ENCODE measurements around the gene PALLD. TPM values are rescaled to one million over a fixed set of nuclear protein-coding genes. Genes with fewer than 3 reads are reported as not detected.
"Not testable (repeated sequence)": the region's sequence is repeated elsewhere in the genome, so short reads cannot be mapped to it uniquely, and the experiment has no call there.

PALLD gene
- total RNA-seq, 1 donor from 2014 or later = 8.9 TPM

DNA sequence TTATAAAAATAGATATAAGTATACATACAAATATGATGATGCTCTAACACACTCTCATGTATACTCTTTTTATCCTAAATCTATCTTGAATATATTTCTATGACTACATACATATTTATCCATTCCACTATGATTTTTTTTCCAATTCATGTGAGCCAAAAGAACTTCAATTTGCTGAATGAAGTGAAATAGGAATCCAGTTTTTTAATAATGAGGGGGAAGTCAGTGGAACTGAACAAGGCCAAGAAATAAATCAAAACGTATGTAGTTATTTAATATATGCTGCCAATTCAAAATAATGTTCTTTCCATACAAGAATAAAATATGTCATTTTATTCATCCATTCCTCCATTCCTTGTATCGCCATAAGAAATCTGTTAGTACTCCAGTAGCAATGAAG, 6.1 kb upstream of the PALLD start:
- ATAC-seq = no peak
- no peak for DNase-seq (ENCODE audit: low spot score)

DNA sequence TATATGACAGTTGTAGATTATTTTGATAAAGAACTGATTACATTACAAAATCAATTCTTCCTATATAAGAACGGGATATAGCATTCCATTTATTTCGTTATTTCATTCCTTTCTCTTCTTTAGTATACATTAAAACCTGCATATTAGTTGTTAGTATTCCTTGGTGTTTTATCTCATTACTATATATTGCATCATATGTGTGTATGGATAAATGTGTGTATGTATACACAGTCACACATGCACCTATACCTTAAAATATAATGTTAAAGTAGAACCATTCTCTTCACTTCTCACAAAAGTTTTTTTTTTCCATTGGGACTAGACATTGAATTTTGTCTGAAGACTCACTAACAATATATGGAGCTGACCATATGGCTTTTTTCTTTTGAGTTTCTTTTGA, 5.3 kb upstream of the PALLD start:
- no peak for DNase-seq (ENCODE audit: low spot score)
- ATAC-seq = no peak

DNA sequence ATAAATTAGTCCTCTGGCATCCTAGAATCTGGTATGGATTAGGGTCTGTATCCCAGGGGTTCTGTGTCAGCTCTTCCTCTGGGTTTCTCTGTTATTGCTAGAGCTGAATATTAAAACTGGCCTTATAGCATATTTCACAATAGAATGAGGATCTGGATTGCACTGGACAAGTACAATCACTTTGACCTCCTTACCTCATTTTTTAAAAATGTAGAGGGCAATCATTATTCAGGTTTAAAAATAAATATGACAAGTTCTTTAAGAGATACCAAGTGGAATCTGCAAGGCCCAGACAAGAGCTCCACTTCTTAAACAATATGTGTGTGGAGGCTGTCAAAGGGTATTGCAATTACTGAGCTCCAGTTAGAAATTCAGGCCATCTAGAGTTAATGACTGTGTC, 1.4 kb downstream of the PALLD start:
- ATAC-seq = peak; percentile 48
- no peak for DNase-seq (ENCODE audit: low spot score)

DNA sequence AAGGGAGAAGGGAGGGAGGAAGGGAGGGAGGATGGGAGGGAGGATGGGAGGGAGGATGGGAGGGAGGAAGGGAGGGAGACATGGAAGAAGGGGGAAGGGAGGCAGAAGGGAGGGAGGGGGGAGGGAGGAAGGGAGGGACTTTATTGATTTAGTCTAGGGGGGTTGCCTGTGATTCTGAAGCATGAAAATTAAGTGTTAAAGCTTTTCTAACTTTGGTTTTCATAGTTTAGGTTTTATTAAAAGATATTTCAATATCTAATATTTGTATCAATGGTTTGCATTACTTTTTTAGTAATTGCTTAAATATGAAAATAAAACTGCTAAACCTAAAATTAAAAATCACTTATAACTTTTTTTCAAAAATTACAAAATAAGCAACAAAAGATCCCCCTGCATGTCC, 2.4 kb downstream of the PALLD start:
- no peak for ATAC-seq
- DNase-seq (ENCODE audit: low spot score) = no peak

DNA sequence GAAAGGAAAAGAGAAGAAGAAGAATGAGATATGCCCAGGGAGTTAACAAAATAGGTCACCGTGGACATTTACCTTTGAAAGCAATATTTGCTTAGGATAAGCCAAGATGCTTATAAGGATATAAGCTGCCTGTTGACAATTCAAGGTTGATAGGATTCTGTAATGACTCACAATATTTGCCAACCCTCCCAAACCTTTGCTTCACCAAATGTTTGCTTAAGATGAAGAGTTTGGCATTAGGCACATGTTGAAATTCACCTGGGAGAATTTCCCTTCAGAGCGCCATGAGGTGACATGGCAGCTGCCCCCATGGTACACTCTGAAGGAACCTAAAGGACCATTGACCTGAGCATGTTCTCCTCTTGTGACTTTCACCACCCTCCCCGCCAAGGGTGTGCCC, 4.6 kb downstream of the PALLD start:
- DNase-seq (ENCODE audit: low spot score) = no peak
- ATAC-seq = peak; percentile 91

DNA sequence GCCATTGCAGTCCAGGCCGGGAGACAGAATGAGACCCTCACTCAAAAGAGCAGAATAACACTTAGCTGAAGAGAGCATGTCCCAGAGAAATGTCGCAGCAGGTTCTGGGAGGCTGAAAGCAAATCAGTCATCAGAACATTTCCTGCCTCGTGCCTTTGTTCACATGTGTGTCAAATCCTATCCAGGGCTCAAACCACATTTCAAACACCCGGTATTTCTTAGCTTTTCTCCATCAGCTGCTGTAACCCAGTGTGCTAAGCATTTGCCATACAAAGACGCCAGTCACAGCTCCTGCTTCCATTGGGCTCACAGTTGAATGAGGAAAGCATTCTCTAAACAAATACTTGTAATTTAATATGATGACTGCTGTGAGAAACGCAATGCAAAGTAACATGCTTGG, 6.0 kb downstream of the PALLD start:
- ATAC-seq (no peak), DNase-seq (ENCODE audit: low spot score) (no peak)

DNA sequence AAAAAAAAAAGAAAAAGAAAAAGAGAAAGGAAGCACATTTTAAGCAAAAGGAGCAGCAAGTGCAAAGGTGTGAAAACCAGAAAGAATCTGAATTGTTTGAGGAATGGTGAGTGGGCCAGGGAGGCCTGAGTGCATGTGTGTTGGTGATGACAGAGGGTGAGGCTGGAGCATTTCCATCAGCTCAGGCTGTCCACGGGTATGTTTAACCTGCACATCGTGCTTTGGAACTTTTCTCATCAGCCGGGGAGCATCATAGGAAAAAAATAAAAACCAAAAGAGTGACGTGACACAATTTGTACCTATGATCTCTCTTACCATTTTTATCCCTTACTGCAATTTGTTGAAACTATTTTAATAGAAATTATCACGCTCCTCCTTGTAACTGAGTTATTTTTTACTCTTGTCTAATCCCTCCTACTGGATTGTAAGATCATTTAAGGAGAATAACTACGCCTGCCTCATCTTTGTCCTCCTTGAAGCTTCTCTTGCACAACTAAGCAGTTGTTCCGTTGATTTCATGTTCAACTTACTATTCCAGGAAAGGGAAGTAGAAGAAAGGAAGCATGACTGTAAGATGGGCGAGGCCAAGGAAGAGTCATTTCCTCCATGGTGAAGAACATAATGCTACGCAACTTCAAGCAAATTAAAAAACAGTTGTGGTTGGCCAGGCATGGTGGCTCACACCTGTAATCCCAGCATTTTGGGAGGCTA, 7.0 kb downstream of the PALLD start:
- ATAC-seq = peak; percentile 38

DNA sequence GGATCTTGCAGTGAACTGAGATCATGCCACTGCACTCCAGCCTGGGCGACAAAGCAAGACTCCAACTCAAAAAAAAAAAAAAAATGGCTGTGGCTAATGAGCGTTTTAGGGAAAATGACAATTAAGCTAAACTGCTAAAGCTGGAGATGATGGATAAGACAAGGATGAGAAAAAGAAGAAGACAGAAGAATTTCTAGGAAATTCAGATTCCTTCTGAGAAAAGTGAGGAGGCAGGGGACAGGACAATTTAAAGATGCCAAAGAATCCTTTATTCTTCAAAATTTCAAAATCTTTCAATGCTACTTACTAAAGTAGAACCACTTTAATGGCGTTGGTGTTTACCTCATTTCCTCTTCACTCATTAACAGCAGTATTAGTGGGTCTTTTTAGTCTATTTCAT, 7.7 kb downstream of the PALLD start:
- DNase-seq (ENCODE audit: low spot score) (no peak), ATAC-seq (no peak)

More for the DNA sequence above, 7.0 kb downstream of the PALLD start:
- DNase-seq (ENCODE audit: low spot score) = no peak

DNA sequence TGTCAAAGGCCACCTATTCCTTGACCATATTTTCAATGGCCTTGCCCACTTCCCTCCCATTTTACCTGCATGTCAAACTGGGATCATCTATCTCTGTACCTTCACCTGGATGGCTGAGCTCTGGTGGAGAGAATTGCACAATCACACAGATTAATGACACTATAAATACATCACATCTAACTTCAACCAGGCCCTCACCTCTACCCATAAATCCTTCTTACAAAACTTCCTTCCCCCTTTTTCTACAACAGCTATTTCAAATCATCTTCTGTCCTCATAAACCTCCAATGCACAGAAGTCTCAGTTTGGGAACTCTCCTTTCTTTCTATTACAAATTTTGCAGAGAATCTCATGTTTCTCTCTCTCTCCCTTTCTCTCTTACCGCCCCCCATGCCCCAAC, 9.2 kb downstream of the PALLD start:
- DNase-seq (ENCODE audit: low spot score) (no peak), ATAC-seq (no peak)

DNA sequence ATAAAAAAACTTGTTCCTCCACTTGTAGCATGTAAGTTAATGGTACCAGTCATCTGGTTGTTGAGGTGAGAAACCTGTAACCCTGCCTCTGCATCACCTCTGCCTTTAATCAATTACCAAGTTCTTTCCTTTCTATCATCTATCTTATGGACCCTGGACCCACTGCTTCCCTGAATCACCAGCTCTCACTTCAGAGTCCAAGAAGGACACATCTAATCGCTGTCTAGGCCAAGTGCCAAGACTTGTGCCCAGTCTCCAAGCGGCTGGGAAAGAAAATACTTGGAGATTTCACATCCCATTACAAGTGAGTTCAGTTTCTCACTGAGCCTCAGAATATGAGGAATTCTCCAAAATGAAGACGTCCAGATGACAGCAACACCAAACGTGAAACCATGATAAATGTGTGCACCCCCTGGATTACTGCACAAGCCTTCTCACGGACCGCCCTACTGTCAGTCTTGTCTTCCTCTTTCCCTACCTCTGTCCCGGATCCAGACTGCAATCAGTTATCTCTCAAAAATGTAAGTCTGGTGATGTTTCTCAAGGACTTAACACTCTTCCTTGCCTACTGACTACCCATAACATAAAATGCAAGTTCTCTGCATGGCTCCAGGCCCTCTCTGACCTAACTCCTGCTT, 10.4 kb downstream of the PALLD start:
- DNase-seq (ENCODE audit: low spot score) = no peak
- no peak for ATAC-seq

DNA sequence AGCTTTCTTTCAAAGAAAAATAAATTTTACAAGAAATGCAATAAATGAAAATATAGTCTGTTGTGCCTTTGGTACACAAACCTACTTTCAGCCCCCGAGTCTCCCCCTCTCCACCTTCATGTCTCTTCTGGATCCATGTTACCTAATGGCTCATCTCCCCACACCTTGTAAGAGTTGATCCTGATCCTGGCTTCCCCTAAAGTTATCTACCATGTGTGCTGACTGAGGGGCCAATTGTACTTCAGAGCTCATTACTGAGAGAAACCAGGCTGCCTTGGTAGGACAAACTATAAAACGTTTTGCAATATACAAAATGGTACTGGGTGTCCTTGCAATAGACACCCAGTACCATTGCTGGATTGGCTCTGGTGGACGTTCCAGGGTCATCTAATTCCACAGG, 11.8 kb downstream of the PALLD start:
- ATAC-seq = no peak
- no peak for DNase-seq (ENCODE audit: low spot score)

DNA sequence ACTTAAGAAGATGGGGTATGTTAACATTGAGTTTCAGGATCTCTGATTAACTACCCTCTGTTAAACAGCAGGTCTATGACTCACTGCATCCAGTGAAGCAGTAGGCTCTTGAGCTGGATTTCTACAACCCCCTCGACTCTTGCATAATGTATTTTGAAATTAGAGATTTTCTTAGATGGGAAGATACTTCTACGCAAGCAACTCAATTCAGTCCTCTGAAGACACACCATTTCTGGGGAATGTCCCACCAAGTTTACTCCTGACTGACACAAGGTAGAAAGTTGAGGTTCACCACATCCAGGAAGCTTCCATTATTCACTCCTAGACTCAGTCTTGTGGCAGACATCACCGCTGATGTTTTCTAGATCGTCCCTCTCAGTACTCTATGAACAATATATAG, 12.9 kb downstream of the PALLD start:
- no peak for ATAC-seq

DNA sequence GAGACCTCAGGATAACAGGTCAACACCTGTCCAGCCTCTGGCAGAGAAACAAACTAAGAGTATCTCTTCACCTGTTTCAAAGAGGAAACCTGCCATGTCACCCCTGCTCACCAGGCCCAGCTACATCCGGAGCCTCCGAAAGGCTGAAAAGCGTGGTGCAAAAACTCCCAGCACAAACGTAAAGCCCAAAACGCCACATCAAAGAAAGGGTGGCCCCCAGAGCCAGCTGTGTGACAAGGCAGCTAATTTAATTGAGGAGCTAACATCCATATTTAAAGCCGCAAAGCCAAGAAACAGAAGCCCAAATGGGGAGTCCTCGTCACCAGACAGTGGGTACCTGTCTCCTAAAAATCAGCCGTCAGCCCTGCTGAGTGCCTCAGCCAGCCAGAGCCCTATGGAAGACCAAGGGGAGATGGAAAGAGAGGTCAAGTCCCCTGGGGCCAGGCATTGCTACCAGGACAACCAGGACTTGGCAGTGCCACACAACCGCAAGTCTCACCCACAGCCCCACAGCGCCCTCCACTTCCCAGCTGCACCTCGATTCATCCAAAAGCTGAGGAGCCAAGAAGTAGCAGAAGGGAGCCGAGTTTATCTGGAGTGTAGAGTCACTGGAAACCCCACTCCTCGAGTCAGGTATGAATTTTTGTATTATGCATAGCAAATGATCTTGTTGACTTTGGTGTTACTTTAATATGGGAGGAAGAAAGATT, 15.1 kb downstream of the PALLD start:
- ATAC-seq = no peak

More for the DNA sequence above, 12.9 kb downstream of the PALLD start:
- DNase-seq (ENCODE audit: low spot score) = no peak

DNA sequence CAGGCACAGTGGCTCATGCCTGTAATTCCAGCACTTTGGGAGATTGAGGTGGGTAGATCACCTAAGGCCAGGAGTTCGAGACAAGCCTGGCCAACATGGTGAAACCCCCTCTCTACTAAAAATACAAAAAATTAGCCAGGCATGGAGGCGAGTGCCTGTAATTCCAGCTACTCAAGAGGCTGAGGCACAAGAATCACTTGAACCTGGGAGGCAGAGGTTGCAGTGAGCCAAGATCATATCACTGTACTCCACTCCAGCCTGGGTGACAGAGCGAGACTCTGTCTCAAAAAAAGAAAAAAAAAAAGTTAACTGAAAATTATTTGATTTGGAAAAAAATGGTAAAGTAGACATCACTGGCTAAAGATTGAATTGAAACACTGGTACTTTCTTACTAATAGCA, 17.0 kb downstream of the PALLD start:
- not testable (repeated sequence) for DNase-seq (ENCODE audit: low spot score); ATAC-seq

More for the DNA sequence above, 15.1 kb downstream of the PALLD start:
- no peak for DNase-seq (ENCODE audit: low spot score)

DNA sequence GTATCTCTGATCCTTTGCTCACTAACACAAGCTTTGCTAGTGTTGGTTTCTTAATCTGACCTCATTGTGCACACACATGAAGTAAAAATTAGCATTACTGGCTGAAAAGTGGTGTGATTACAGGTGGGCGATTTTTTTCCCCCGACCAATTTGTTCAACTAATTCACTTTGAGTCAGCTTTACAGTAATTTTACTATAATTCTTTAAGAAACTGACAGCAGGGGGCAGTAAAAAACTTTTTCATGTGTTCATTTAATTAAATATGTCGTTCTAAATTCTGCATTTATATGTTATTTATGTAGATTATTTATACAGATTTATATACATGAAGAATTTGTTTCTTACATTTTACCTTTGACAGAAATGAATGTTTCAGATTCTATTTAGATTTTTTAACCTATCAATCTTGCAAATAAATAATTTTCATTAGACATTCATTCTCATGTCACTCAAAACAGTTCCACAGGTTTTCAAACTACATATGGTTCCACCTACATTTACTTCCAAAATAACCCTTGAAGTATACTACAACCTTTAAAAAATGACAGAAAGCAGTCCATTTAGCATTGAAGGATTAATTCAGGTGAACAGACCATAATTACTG, 17.5 kb downstream of the PALLD start:
- no peak for ATAC-seq
- DNase-seq (ENCODE audit: low spot score) = no peak

DNA sequence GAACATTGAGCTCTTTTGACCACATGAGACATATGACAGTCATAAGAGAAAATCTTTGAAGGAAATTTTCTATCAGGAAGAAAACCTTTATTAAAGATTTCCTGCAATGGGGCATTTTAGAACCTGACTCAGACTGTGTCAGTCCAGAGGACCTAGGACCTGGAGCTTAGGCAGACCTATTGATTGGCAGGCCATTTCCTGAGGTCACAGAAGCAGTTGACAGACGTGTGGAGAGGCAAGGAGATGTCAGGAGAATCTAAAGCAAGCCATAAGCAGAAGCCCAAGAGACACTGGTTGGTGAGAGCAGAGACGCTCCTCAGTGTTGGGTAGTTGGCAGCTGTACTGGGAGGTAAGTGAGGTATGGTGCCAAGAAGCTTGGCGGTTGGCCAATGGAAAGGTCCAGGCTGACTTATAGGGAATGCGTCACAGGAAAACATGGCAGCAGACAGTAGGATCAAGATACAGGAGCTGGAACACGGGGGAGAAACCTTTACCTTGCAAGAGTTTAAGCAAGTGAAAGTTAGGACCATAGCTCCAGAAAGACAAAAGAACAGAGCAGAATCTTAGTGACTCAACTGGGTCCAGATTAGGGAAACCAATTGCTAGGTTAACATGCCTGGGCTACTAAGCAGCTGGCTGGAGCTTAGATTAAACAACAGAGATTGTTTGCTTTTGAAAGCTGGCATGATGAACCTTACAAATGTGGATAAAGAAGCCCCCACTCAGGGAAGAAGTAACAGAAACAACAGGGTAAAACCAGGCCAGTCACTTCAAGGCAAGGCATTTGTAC, 18.6 kb downstream of the PALLD start:
- ATAC-seq (peak; percentile 79), DNase-seq (ENCODE audit: low spot score) (peak; percentile 55)

DNA sequence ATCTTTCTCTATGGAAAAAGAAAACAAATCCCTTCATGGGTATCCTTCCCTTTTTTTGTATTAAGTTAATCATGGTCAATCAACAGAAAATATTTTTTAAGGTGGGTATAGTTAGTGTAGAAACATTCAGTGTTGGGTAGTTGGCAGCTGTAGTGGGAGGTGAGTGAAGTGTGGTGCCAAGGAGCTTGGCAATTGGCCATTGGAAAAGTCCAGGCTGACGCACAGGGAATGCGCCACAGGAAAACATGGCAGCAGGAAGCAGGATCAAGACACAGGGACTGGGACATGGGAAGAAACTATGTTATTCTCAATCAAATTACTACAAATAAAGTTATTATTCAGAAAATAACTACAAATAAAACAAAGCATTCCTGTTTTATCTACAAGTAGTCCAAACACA, 20.0 kb downstream of the PALLD start:
- peak; percentile 75 for ATAC-seq
- DNase-seq (ENCODE audit: low spot score) = peak; percentile 50

DNA sequence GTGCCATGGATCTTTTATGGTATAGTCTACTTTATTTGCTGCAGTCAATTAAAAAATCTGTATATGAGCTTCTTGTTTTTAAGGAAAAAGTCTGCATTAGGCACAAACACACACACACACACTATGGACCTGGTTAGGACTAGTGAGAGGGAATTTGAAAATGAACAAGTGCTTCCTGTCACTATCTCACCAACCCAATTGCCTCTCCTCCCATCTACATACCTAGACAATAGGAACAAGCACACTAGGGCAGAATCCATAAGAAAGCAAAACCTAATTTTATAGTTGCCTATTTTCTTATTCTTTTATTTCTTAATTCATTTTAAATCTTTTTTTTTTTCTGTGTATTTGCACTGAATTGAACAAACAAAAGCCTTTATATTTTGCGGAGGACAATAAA, 22.7 kb downstream of the PALLD start:
- DNase-seq (ENCODE audit: low spot score) (no peak), ATAC-seq (no peak)

DNA sequence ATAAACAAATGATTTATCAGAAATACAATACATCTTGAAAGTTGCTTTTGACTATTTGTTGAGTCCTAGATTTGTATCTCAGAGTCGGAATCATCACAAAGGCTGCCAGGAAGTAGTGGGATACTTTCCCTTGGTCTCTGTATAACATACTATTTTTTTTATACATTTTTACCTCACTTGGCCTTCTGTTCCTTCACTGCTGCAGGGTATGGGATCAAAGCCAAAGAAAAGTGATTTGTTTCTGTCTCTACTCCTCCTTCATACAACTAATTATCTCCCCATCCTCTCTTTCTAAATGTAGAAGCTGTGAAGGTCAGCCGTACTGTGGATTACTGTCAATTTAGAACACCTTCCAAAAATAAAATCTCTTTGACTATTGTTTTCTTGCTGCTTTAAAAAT, 24.9 kb downstream of the PALLD start:
- DNase-seq (ENCODE audit: low spot score) (no peak), ATAC-seq (no peak)

DNA sequence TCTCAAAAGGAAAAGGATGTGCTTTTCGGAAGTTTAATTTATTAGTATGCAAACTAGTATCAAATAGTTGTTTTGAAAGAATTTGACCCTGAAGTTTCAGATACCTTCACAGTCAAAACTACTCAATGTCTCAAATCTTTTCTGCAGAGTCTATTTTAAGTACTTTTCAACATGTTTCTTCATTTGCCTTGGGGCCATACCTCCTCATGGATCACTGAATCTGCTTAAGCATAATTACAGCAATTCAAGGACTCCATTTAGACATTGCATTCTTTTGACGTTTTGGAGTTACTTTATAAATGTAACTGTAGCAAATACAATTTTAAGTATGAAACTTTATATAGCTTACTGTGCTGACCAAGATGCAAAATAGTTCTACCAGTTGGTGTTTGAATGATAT, 25.5 kb downstream of the PALLD start:
- DNase-seq (ENCODE audit: low spot score) (no peak), ATAC-seq (no peak)
